Testis (tissue), 3 donors: Measurements from ENCODE around the gene KDM6B. TPM values are rescaled to one million over a fixed set of nuclear protein-coding genes. Genes with fewer than 3 reads are reported as not detected.

Source experiments
- DNase-seq: peaks from one replicate; pipeline ENCODE4 v3.0.0-alpha.2; 2019
- H3K27ac ChIP-seq, 2 donors: fragments of 200-600 bp; sonication (generic); one replicate each; pipeline ENCODE4 v1.5.1; 2019
- H3K27me3 ChIP-seq: fragments of 200-600 bp; sonication (generic); one replicate; pipeline ENCODE4 v1.5.1; 2019
- H3K36me3 ChIP-seq: fragments of 200-600 bp; sonication (generic); one replicate; pipeline ENCODE4 v1.5.1; 2017; ENCODE audit warnings: low read depth; ENCODE audit errors: missing control alignments
- H3K4me1 ChIP-seq: fragments of 200-600 bp; sonication (generic); one replicate; pipeline ENCODE4 v1.5.1; 2019
- H3K4me3 ChIP-seq, 2 donors: fragments of 200-600 bp; sonication (generic); one replicate each; pipeline ENCODE4 v1.5.1; 2017 to 2019
- H3K9me3 ChIP-seq: fragments of 200-600 bp; sonication (generic); one replicate; pipeline ENCODE4 v1.5.1; 2017
- CTCF ChIP-seq, 3 experiments: fragments of 450-650 bp in 2 of 3; fragments of 200-600 bp in 1 of 3; sonication (generic) in 1 of 3; IDR thresholded peaks; one replicate each; pipeline ENCODE4 v1.5.1; 2016 to 2019; ENCODE audit warnings: antibody characterized with exemption in 3 of 3, mild to moderate bottlenecking in 2 of 3, moderate library complexity in 1 of 3
- POLR2A ChIP-seq: fragments of 450-650 bp; IDR thresholded peaks from one replicate; pipeline ENCODE4 v1.6.1; 2017; ENCODE audit warnings: antibody characterized with exemption, mild to moderate bottlenecking, moderate library complexity
- WGBS, 2 donors: methylation state at CpG; one replicate each; pipeline ENCODE4 v1.1.5; 2018; 5-methylcytosine and 5-hydroxymethylcytosine counted together
- intact Hi-C: fragments of 100-400 bp; cut with DNase I; formaldehyde crosslinking; loops from one replicate; pipeline ENCODE4 v1.15.1; 2023; ENCODE audit warnings: low total_unique reads
- polyA plus RNA-seq: library from polyadenylated mRNA; stranded (reverse); fragments of 350-450 nt; fragmentation: Illumina TruSeq; extraction: RNeasy Lipid Tissue Mini Kit (QIAGEN cat#74804); gene quantifications from one replicate; pipeline ENCODE4 v1.2.3, GENCODE V29; 2014; ENCODE audit warnings: low read depth, low replicate concordance; ENCODE audit not compliant: insufficient read depth
- total RNA-seq, 2 donors: library from RNA; depleted of rRNA; stranded (reverse); fragments of >200 nt; gene quantifications; one replicate each; pipeline ENCODE4 v1.2.3, GENCODE V29; 2016

Gene KDM6B
- total and polyA plus RNA-seq, 3 donors from 2014 or later = 27.8 to 41.8 (median 38.0) TPM

GRCh38 chr17:7818746-7819645 lies 15.0 kb upstream of the KDM6B start:
- Histone ChIP-seq H3K27me3 (no peaks in the 10 kb centered on the region), H3K36me3 (no peaks in the 10 kb centered on the region), H3K4me1 (no peaks in the 10 kb centered on the region), H3K27ac (no peak overlapping the region), H3K4me3 (no peak overlapping the region), H3K9me3 (no peaks in the 10 kb centered on the region)
- TF ChIP-seq POLR2A (no peak), CTCF (IDR thresholded peaks at IDR 0.05) (no peak)
- intact Hi-C loops = no loop called here
- DNase-seq = no peak
- 87 to 89% methylated on average over 18 to 27 of the region's 27 CpGs for WGBS, 2 donors

- Histone ChIP-seq H3K4me3 (no peak overlapping the region), H3K27me3 (no peaks in the 10 kb centered on the region), H3K27ac (no peak overlapping the region), H3K9me3 (no peaks in the 10 kb centered on the region), H3K36me3 (no peaks in the 10 kb centered on the region), H3K4me1 (no peaks in the 10 kb centered on the region)
- DNase-seq = no peak
- TF ChIP-seq CTCF (IDR thresholded peaks at IDR 0.05) (no peak), POLR2A (no peak)
- intact Hi-C loops = no loop called here
- 86 to 89% methylated on average over 5 of the region's 5 CpGs for WGBS, 2 donors
These were observed 13.8 kb upstream of the KDM6B start for GRCh38 chr17:7820231-7820630.

- no peak overlapping the region for H3K4me3 ChIP-seq
- no peaks in the 10 kb centered on the region for H3K4me1 ChIP-seq
- no peaks in the 10 kb centered on the region for H3K27me3 ChIP-seq
- no peaks in the 10 kb centered on the region for H3K36me3 ChIP-seq
- H3K9me3 ChIP-seq = no peaks in the 10 kb centered on the region
- no peak for DNase-seq
- 73 to 74% methylated on average over 14 of the region's 14 CpGs for WGBS, 2 donors
- intact Hi-C loops = no loop called here
- no peak overlapping the region for H3K27ac ChIP-seq
- no peak for TF ChIP-seq POLR2A
- no peak for TF ChIP-seq CTCF (IDR thresholded peaks at IDR 0.05)
These were observed 11.9 kb upstream of the KDM6B start for GRCh38 chr17:7822126-7822525.

GRCh38 chr17:7823581-7824001 lies 10.4 kb upstream of the KDM6B start:
- no peak for TF ChIP-seq POLR2A
- TF ChIP-seq CTCF (IDR thresholded peaks at IDR 0.05) = no peak
- Histone ChIP-seq H3K9me3 (no peaks in the 10 kb centered on the region), H3K27ac (no peak overlapping the region), H3K4me3 (no peak overlapping the region), H3K4me1 (no peaks in the 10 kb centered on the region), H3K27me3 (no peaks in the 10 kb centered on the region), H3K36me3 (no peaks in the 10 kb centered on the region)
- DNase-seq = no peak
- intact Hi-C loops = no loop called here
- 90% methylated on average over 20 of the region's 20 CpGs for WGBS, 2 donors
